Transverse colon (tissue), 4 donors: Measurements from ENCODE around the gene UNK. TPM values are rescaled to one million over a fixed set of nuclear protein-coding genes. Genes with fewer than 3 reads are reported as not detected.

ENCODE experiments used
- DNase-seq: peaks from one replicate; pipeline ENCODE4 v3.0.0-alpha.2; 2019
- H3K27ac ChIP-seq, 4 donors: fragments of 200-600 bp; sonication (generic); 2 replicates each; pipeline ENCODE4 v1.5.1; 2016 to 2018; ENCODE audit warnings: inconsistent platforms in 4 of 4
- H3K27me3 ChIP-seq: fragments of 200-600 bp; sonication (generic); 2 replicates; pipeline ENCODE4 v1.5.1; 2017; ENCODE audit warnings: inconsistent platforms
- H3K36me3 ChIP-seq, 4 donors: fragments of 200-600 bp; sonication (generic); 2 replicates each; pipeline ENCODE4 v1.5.1; 2017 to 2019; ENCODE audit warnings: inconsistent platforms in 4 of 4
- H3K4me1 ChIP-seq, 4 donors: fragments of 200-600 bp; sonication (generic); 2 replicates each; pipeline ENCODE4 v1.5.1; 2017 to 2020; ENCODE audit warnings: inconsistent platforms in 4 of 4
- H3K4me3 ChIP-seq, 4 donors: fragments of 200-600 bp; sonication (generic); 1 replicate in 1 of 4; 2 replicates in 3 of 4; pipeline versions ENCODE4 v1.5.1 to v1.6.1; 2017 to 2019; ENCODE audit warnings: inconsistent platforms in 4 of 4
- H3K9me3 ChIP-seq, 2 donors: fragments of 200-600 bp; sonication (generic); 2 replicates each; pipeline ENCODE4 v1.5.1; 2017 to 2019; ENCODE audit warnings: inconsistent platforms in 2 of 2
- CTCF ChIP-seq, 5 experiments: fragments of 200-600 bp in 3 of 5; fragments of 450-650 bp in 2 of 5; sonication (generic) in 3 of 5; IDR thresholded peaks; 1 replicate in 2 of 5; 2 replicates in 3 of 5; pipeline ENCODE4 v1.5.1; 2016 to 2017; ENCODE audit warnings: antibody characterized with exemption in 5 of 5, inconsistent platforms in 3 of 5, mild to moderate bottlenecking in 2 of 5, moderate library complexity in 1 of 5
- EP300 ChIP-seq: sonication (generic); formaldehyde crosslinking; IDR thresholded peaks from one replicate; pipeline ENCODE4 v1.6.1; 2017; ENCODE audit warnings: antibody characterized with exemption, low read depth
- POLR2A ChIP-seq: fragments of 450-650 bp; IDR thresholded peaks from one replicate; pipeline ENCODE4 v1.6.1; 2016; ENCODE audit warnings: antibody characterized with exemption, mild to moderate bottlenecking, moderate library complexity
- POLR2AphosphoS5 ChIP-seq, 3 donors: sonication (generic); formaldehyde crosslinking; IDR thresholded peaks; one replicate each; pipeline ENCODE4 v1.6.1; 2016; ENCODE audit warnings: antibody characterized with exemption in 3 of 3
- WGBS, 2 donors: methylation state at CpG; one replicate each; pipeline ENCODE4 v1.1.5; 2018; ENCODE audit warnings: low coverage in 1 of 2; 5-methylcytosine and 5-hydroxymethylcytosine counted together
- in situ Hi-C, 4 donors: fragments of 200-750 bp; cut with MboI; loops; one replicate each; pipeline versions ENCODE4 v1.15.0 to v1.15.1; 2017; ENCODE audit warnings: low sequenced_read_pairs in 3 of 4, low pct_ligation_motif_present in 1 of 4, low pct_unique_long_range_greater_than_20kb in 1 of 4
- intact Hi-C: fragments of 100-400 bp; cut with DNase I; formaldehyde crosslinking; loops from one replicate; pipeline ENCODE4 v1.15.1; 2023; ENCODE audit warnings: low total_unique reads
- total RNA-seq, 4 donors: library from RNA; depleted of rRNA; stranded (reverse); fragments of >200 nt; gene quantifications; one replicate each; pipeline ENCODE4 v1.1.0, GENCODE V29; 2016

The UNK gene
- total RNA-seq, 4 donors from 2014 or later, result 24.0 to 99.1 (median 63.1) TPM

- no peaks in the 10 kb centered on the region for H3K27me3 ChIP-seq
- peaks cover 0 to 20% (median 9%) of the 10 kb centered on the region in 4 donors for H3K4me1 ChIP-seq
- no peak overlapping the region for H3K4me3 ChIP-seq
- no peaks in the 10 kb centered on the region for H3K9me3 ChIP-seq
- DNase-seq, result peak; percentile 89
- intact Hi-C loops (loop anchor here (2.0 to 10.0 kb wide), 3 partner anchors 75 to 117 kb away; partner anchors contain the start of gene SMIM5), in situ Hi-C loops (loop anchor here (5.0 to 25.0 kb wide), 3 partner anchors 75 to 138 kb away; partner anchors contain the start of genes TRIM47 (in 1 of the 4) and TRIM65 (in 1 of the 4))
- WGBS, 2 donors, result 30% methylated on average over 17 of the region's 20 CpGs; no CpG with 5 or more reads in 1 of the 2 donors
- no peak overlapping the region for H3K27ac ChIP-seq
- peaks cover 0 to 5% (median 0%) of the 10 kb centered on the region in 4 donors for H3K36me3 ChIP-seq
- TF ChIP-seq POLR2A (no peak), CTCF (IDR thresholded peaks at IDR 0.05) (peak; percentile 93 to 96 (median 94))
These were observed 34.8 kb upstream of the UNK start for GRCh38 chr17:75749545-75750389.

- Histone ChIP-seq H3K27me3 (no peaks in the 10 kb centered on the region), H3K36me3 (peaks cover 0 to 5% (median 0%) of the 10 kb centered on the region in 4 donors)
- no peak for TF ChIP-seq POLR2AphosphoS5 (IDR thresholded peaks at IDR 0.05)
- no peak for TF ChIP-seq CTCF (IDR thresholded peaks at IDR 0.05)
- TF ChIP-seq POLR2A, result no peak
- TF ChIP-seq EP300, result no peak
These were observed 33.8 kb upstream of the UNK start for GRCh38 chr17:75750661-75751423.

GRCh38 chr17:75751676-75752404 lies 32.8 kb upstream of the UNK start:
- no peak overlapping the region for H3K4me3 ChIP-seq
- H3K27me3 ChIP-seq, result no peaks in the 10 kb centered on the region
- H3K9me3 ChIP-seq, result no peaks in the 10 kb centered on the region
- no peak overlapping the region for H3K27ac ChIP-seq
- in situ Hi-C loops, result loop anchor here in 1 of 4 donors (25.0 kb wide), 1 partner anchor 135 kb away; the partner anchor contains the start of genes TRIM47 and TRIM65
- DNase-seq, result no peak
- H3K36me3 ChIP-seq, result peaks cover 0 to 5% (median 0%) of the 10 kb centered on the region in 4 donors
- intact Hi-C loops, result loop anchor here (2.0 to 10.0 kb wide), 3 partner anchors 73 to 119 kb away; partner anchors contain the start of gene SMIM5
- whole genome bisulfite sequencing, 2 donors, result 77 to 87% methylated on average over 4 to 23 of the region's 24 CpGs
- no peak for TF ChIP-seq POLR2A
- TF ChIP-seq CTCF (IDR thresholded peaks at IDR 0.05), result no peak
- H3K4me1 ChIP-seq, result peaks cover 0 to 20% (median 9%) of the 10 kb centered on the region in 4 donors

More at GRCh38 chr17:75750661-75751423, 33.8 kb upstream of the UNK start:
- no peak overlapping the region for H3K4me3 ChIP-seq
- DNase-seq, result no peak
- WGBS, 2 donors, result 85% methylated on average over 21 of the region's 23 CpGs; no CpG with 5 or more reads in 1 of the 2 donors
- in situ Hi-C loops (loop anchor here in 1 of 4 donors (25.0 kb wide), 1 partner anchor 136 kb away; the partner anchor contains the start of genes TRIM47 and TRIM65), intact Hi-C loops (loop anchor here (2.0 to 10.0 kb wide), 3 partner anchors 74 to 118 kb away; partner anchors contain the start of gene SMIM5)
- no peaks in the 10 kb centered on the region for H3K9me3 ChIP-seq
- H3K4me1 ChIP-seq, result peaks cover 0 to 20% (median 9%) of the 10 kb centered on the region in 4 donors
- no peak overlapping the region for H3K27ac ChIP-seq
